Stomach (tissue), 4 donors: ENCODE measurements around the gene KMT2E.

Source experiments
- EP300 ChIP-seq: sonication (generic); formaldehyde crosslinking; IDR thresholded peaks from one replicate; pipeline ENCODE4 v1.6.1; 2017; ENCODE audit warnings: antibody characterized with exemption
- POLR2A ChIP-seq, 4 donors: fragments of 450-650 bp; IDR thresholded peaks; one replicate each; pipeline ENCODE4 v1.6.1; 2016; ENCODE audit warnings: antibody characterized with exemption in 4 of 4, control low read depth in 2 of 4, mild to moderate bottlenecking in 1 of 4, moderate library complexity in 1 of 4
- POLR2AphosphoS5 ChIP-seq, 3 donors: sonication (generic); formaldehyde crosslinking; IDR thresholded peaks; one replicate each; pipeline ENCODE4 v1.6.1; 2016; ENCODE audit warnings: antibody characterized with exemption in 3 of 3
- TF ChIP-seq, protein P1 (sequence below), 7 experiments: fragments of 450-650 bp in 4 of 7; fragments of 200-600 bp in 3 of 7; sonication (generic) in 3 of 7; IDR thresholded peaks; one replicate each; pipeline ENCODE4 v1.5.1; 2016 to 2019; ENCODE audit warnings: antibody characterized with exemption in 7 of 7, control low read depth in 2 of 7, mild to moderate bottlenecking in 1 of 7

DNA sequence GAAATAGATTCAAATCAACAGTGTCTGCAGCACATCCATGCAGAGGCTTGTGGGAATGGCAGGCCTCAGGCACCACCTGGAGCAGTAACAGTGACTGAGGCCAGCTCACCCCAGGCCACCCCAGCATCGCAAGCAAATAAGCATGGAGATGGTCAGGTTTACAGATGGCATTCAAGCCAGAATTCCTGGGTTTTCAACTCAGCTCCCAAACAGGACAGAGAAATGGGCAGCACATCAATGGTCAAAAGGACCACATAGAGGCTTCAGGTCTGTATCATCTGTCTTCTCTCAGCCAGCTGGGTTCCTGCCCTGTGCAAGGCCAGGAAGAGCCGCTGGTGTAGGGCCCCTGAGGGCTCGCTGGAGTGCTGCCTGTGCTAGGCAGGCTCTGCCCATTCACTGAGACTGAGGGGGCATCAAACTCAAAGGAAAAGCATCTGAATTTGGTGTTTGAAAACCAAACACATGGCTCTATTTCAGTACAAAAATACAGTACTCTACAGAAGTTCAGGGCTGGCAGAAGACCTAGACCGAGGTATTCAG, 112.5 kb downstream of the KMT2E start:
- TF ChIP-seq POLR2A (IDR thresholded peaks at IDR 0.05): no peak
- TF ChIP-seq EP300: no peak
- TF ChIP-seq, protein P1, sequence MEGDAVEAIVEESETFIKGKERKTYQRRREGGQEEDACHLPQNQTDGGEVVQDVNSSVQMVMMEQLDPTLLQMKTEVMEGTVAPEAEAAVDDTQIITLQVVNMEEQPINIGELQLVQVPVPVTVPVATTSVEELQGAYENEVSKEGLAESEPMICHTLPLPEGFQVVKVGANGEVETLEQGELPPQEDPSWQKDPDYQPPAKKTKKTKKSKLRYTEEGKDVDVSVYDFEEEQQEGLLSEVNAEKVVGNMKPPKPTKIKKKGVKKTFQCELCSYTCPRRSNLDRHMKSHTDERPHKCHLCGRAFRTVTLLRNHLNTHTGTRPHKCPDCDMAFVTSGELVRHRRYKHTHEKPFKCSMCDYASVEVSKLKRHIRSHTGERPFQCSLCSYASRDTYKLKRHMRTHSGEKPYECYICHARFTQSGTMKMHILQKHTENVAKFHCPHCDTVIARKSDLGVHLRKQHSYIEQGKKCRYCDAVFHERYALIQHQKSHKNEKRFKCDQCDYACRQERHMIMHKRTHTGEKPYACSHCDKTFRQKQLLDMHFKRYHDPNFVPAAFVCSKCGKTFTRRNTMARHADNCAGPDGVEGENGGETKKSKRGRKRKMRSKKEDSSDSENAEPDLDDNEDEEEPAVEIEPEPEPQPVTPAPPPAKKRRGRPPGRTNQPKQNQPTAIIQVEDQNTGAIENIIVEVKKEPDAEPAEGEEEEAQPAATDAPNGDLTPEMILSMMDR (IDR thresholded peaks at IDR 0.05): no peak
- TF ChIP-seq POLR2AphosphoS5 (IDR thresholded peaks at IDR 0.05): no peak
